CD4-positive, alpha-beta memory T cell (primary cell): ENCODE data around the gene VEGFA. TPM values are rescaled to one million over a fixed set of nuclear protein-coding genes. Genes with fewer than 3 reads are reported as not detected.

ENCODE experiments used
- CTCF ChIA-PET: fragments of 350-600 bp; sonication (Branson Sonifier 250); formaldehyde crosslinking; loops from one replicate; lab custom pipeline; 2021; ENCODE audit warnings: inconsistent platforms; ENCODE audit not compliant: partially characterized antibody; lab: Charles Lee
- POLR2A ChIA-PET: fragments of 350-600 bp; sonication (Branson Sonifier 250); formaldehyde crosslinking; loops from one replicate; lab custom pipeline; 2021; ENCODE audit not compliant: partially characterized antibody; lab: Charles Lee
- DNase-seq, 5 donors: peaks; one replicate each; pipeline versions ENCODE4 v3.0.0 to v3.0.0-alpha.2; 2020 to 2022; ENCODE audit warnings: mixed read lengths in 1 of 5
- H3K27ac ChIP-seq: one replicate; pipeline ENCODE4 v1.7.0; 2013; ENCODE audit warnings: low read depth, low read length
- H3K27me3 ChIP-seq: 2 replicates; pipeline ENCODE4 v1.7.0; 2013; ENCODE audit warnings: mild to moderate bottlenecking, low read length, moderate library complexity; ENCODE audit not compliant: insufficient read depth
- H3K36me3 ChIP-seq: 2 replicates; pipeline ENCODE4 v1.7.0; 2013; ENCODE audit warnings: mild to moderate bottlenecking, low read length, moderate library complexity; ENCODE audit not compliant: insufficient read depth
- H3K4me1 ChIP-seq: 2 replicates; pipeline ENCODE4 v1.7.0; 2013; ENCODE audit warnings: mild to moderate bottlenecking, low read length, moderate library complexity; ENCODE audit not compliant: insufficient read depth
- H3K4me3 ChIP-seq, 2 donors: one replicate each; pipeline ENCODE4 v1.7.0; 2013; ENCODE audit warnings: low read length in 2 of 2, mild to moderate bottlenecking in 1 of 2
- H3K9me3 ChIP-seq, 2 donors: one replicate each; pipeline ENCODE4 v1.7.0; 2013; ENCODE audit warnings: low read length in 2 of 2, control low read depth in 1 of 2; ENCODE audit not compliant: control insufficient read depth in 1 of 2
- H3K27ac Mint-ChIP-seq, 7 donors: one replicate each; pipeline ENCODE4 v1.8.0; 2020 to 2021; ENCODE audit warnings: mixed read lengths in 7 of 7, mild to moderate bottlenecking in 6 of 7, inconsistent platforms in 3 of 7, moderate library complexity in 3 of 7
- H3K27me3 Mint-ChIP-seq, 2 donors: one replicate each; pipeline ENCODE4 v1.8.0; 2020 to 2021; ENCODE audit warnings: mixed read lengths in 2 of 2
- H3K36me3 Mint-ChIP-seq, 2 donors: one replicate each; pipeline ENCODE4 v1.8.0; 2020 to 2021; ENCODE audit warnings: mixed read lengths in 2 of 2, inconsistent platforms in 1 of 2, mild to moderate bottlenecking in 1 of 2
- H3K4me1 Mint-ChIP-seq, 4 donors: one replicate each; pipeline ENCODE4 v1.8.0; 2020 to 2021; ENCODE audit warnings: mixed read lengths in 4 of 4, mild to moderate bottlenecking in 1 of 4
- H3K4me3 Mint-ChIP-seq, 8 donors: one replicate each; pipeline ENCODE4 v1.8.0; 2020 to 2021; ENCODE audit warnings: mixed read lengths in 8 of 8, mild to moderate bottlenecking in 7 of 8, moderate library complexity in 6 of 8, inconsistent platforms in 3 of 8
- H3K9me3 Mint-ChIP-seq, 8 donors: one replicate each; pipeline ENCODE4 v1.8.0; 2020 to 2021; ENCODE audit warnings: mixed read lengths in 8 of 8, mild to moderate bottlenecking in 5 of 8, inconsistent platforms in 3 of 8, moderate library complexity in 1 of 8
- intact Hi-C: fragments of 100-400 bp; cut with micrococcal nuclease; formaldehyde crosslinking; loops from one replicate; pipeline ENCODE4 v1.15.1; 2023
- polyA plus RNA-seq, 2 donors: library from polyadenylated mRNA; unstranded; fragments of 300-500 nt; fragmentation: Illumina TruSeq; gene quantifications; one replicate each; pipeline ENCODE4 v1.2.3, GENCODE V29; 2021
- total RNA-seq, 2 experiments: library from RNA; stranded (reverse); gene quantifications; one replicate each; pipeline ENCODE4 v1.2.3, GENCODE V29; 2021

Gene VEGFA
- total and polyA plus RNA-seq, 4 experiments from 2014 or later = 0.29 to 1.1 TPM; not detected in 2

GRCh38 chr6:43771858-43772680 lies 2.1 kb downstream of the VEGFA start:
- Mint-ChIP-seq H3K9me3 (peaks cover 0 to 2% (median 0%) of the 10 kb centered on the region in 8 donors), H3K27ac (peak overlapping the region in 3 of 7 donors; percentile 25 to 71 (median 61)), H3K4me3 (peak overlapping the region; percentile 55 to 88 (median 72)), H3K36me3 (peaks cover 0 to 1% of the 10 kb centered on the region in 2 donors), H3K4me1 (peaks cover 8 to 40% (median 23%) of the 10 kb centered on the region in 4 donors), H3K27me3 (peaks cover 16 to 17% of the 10 kb centered on the region in 2 donors)
- Histone ChIP-seq H3K27me3 (peaks cover 5% of the 10 kb centered on the region), H3K9me3 (no peaks in the 10 kb centered on the region), H3K36me3 (peaks cover 4% of the 10 kb centered on the region), H3K4me1 (peaks cover 17% of the 10 kb centered on the region), H3K4me3 (peak overlapping the region; percentile 36 to 82), H3K27ac (no peak overlapping the region)
- ChIA-PET POLR2A (no interaction called here), CTCF (interaction anchor here (1.7 kb wide), 1 partner anchor 307 kb away, joined by 7 read pairs; no protein-coding TSS in a partner anchor)
- peak in 4 of 5 donors; percentile 8 to 18 (median 14) for DNase-seq
- intact Hi-C loops = loop anchor here (1.0 to 10.0 kb wide), 4 partner anchors 48 to 229 kb away; no protein-coding TSS in a partner anchor

DNA sequence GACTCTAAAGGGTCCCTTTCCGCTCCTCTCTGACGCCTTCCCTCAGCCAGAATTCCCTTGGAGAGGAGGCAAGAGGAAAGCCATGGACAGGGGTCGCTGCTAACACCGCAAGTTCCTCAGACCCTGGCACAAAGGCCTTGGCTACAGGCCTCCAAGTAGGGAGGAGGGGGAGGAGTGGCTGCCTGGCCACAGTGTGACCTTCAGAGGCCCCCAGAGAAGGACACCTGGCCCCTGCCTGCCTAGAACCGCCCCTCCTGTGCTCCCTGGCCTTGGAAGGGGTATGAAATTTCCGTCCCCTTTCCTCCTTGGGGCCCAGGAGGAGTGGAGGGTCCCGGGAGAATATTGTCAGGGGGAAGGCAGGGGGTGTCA lies 2.7 kb downstream of the VEGFA start:
- Mint-ChIP-seq H3K4me1 (peaks cover 8 to 40% (median 23%) of the 10 kb centered on the region in 4 donors), H3K36me3 (peaks cover 0 to 1% of the 10 kb centered on the region in 2 donors), H3K27me3 (peaks cover 16 to 17% of the 10 kb centered on the region in 2 donors), H3K27ac (peak overlapping the region in 2 of 7 donors; percentile 61 to 71), H3K9me3 (peaks cover 0 to 2% (median 0%) of the 10 kb centered on the region in 8 donors), H3K4me3 (peak overlapping the region in 6 of 8 donors; percentile 55 to 88 (median 70))
- CTCF ChIA-PET = interaction anchor here (1.7 to 2.1 kb wide), 2 partner anchors 48 to 306 kb away, joined by 7 to 11 read pairs; no protein-coding TSS in a partner anchor
- intact Hi-C loops = loop anchor here (2.0 to 10.0 kb wide), 2 partner anchors 106 to 168 kb away; no protein-coding TSS in a partner anchor
- H3K36me3 ChIP-seq = peaks cover 4% of the 10 kb centered on the region
- H3K4me1 ChIP-seq = peaks cover 17% of the 10 kb centered on the region
- no peak overlapping the region for H3K27ac ChIP-seq
- peaks cover 5% of the 10 kb centered on the region for H3K27me3 ChIP-seq
- DNase-seq = no peak
- H3K4me3 ChIP-seq = peak overlapping the region in 1 of 2 donors; percentile 36
- H3K9me3 ChIP-seq = no peaks in the 10 kb centered on the region
- POLR2A ChIA-PET = no interaction called here

- Histone ChIP-seq H3K36me3 (peaks cover 4% of the 10 kb centered on the region), H3K27ac (no peak overlapping the region), H3K4me1 (peaks cover 17% of the 10 kb centered on the region), H3K4me3 (no peak overlapping the region), H3K9me3 (no peaks in the 10 kb centered on the region), H3K27me3 (peaks cover 5% of the 10 kb centered on the region)
- intact Hi-C loops = loop anchor here (2.0 to 10.0 kb wide), 2 partner anchors 107 to 169 kb away; no protein-coding TSS in a partner anchor
- Mint-ChIP-seq H3K27ac (peak overlapping the region in 1 of 7 donors; percentile 31), H3K4me3 (peak overlapping the region in 5 of 8 donors; percentile 31 to 70 (median 51)), H3K27me3 (peaks cover 16 to 17% of the 10 kb centered on the region in 2 donors), H3K4me1 (peaks cover 8 to 40% (median 23%) of the 10 kb centered on the region in 4 donors), H3K36me3 (peaks cover 0 to 1% of the 10 kb centered on the region in 2 donors), H3K9me3 (peaks cover 0 to 2% (median 0%) of the 10 kb centered on the region in 8 donors)
- POLR2A ChIA-PET = interaction anchor here (1.1 kb wide), 1 partner anchor 305 kb away, joined by 4 read pairs; no protein-coding TSS in a partner anchor
- DNase-seq = peak in 4 of 5 donors; percentile 23 to 34 (median 32)
- CTCF ChIA-PET = interaction anchor here (0.8 to 2.1 kb wide), 6 partner anchors 8 to 305 kb away, joined by 3 to 11 read pairs (median 5); no protein-coding TSS in a partner anchor
Observed at GRCh38 chr6:43773050-43773979, 3.3 kb downstream of the VEGFA start.

DNA sequence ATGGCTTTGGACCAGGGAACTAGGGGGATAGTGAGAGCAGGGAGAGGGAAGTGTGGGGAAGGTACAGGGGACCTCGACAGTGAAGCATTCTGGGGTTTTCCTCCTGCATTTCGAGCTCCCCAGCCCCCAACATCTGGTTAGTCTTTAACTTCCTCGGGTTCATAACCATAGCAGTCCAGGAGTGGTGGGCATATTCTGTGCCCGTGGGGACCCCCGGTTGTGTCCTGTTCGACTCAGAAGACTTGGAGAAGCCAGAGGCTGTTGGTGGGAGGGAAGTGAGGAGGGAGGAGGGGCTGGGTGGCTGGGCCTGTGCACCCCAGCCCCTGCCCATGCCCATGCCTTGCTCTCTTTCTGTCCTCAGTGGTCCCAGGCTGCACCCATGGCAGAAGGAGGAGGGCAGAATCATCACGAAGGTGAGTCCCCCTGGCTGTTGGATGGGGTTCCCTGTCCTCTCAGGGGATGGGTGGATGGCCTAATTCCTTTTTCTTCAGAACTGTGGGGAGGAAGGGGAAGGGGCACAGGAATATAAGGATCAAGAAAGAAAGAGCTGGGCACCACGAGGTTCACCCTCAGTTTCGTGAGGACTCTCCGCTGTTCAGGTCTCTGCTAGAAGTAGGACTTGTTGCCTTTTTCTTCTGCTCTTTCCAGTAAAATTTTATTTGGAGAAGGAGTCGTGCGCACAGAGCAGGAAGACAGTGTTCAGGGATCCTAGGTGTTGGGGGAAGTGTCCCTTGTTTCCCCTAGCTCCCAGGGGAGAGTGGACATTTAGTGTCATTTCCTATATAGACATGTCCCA lies 4.2 kb downstream of the VEGFA start:
- Histone ChIP-seq H3K9me3 (no peaks in the 10 kb centered on the region), H3K27ac (no peak overlapping the region), H3K4me3 (no peak overlapping the region), H3K36me3 (peaks cover 4% of the 10 kb centered on the region), H3K4me1 (peaks cover 17% of the 10 kb centered on the region), H3K27me3 (peaks cover 5% of the 10 kb centered on the region)
- H3K27ac Mint-ChIP-seq = peak overlapping the region in 2 of 7 donors; percentile 14 to 48
- peak overlapping the region in 1 of 8 donors; percentile 35 for H3K4me3 Mint-ChIP-seq
- DNase-seq = no peak
- intact Hi-C loops = loop anchor here (2.0 to 10.0 kb wide), 2 partner anchors 107 to 169 kb away; no protein-coding TSS in a partner anchor
- peaks cover 8 to 40% (median 22%) of the 10 kb centered on the region in 4 donors for H3K4me1 Mint-ChIP-seq
- POLR2A ChIA-PET = interaction anchor here (1.1 kb wide), 1 partner anchor 304 kb away, joined by 4 read pairs; no protein-coding TSS in a partner anchor
- H3K36me3 Mint-ChIP-seq = peaks cover 0 to 1% of the 10 kb centered on the region in 2 donors
- H3K9me3 Mint-ChIP-seq = peaks cover 0 to 2% (median 0%) of the 10 kb centered on the region in 8 donors
- peaks cover 15 to 17% of the 10 kb centered on the region in 2 donors for H3K27me3 Mint-ChIP-seq
- CTCF ChIA-PET = interaction anchor here (0.8 to 2.1 kb wide), 12 partner anchors 9 to 312 kb away, joined by 3 to 11 read pairs (median 4); no protein-coding TSS in a partner anchor

DNA sequence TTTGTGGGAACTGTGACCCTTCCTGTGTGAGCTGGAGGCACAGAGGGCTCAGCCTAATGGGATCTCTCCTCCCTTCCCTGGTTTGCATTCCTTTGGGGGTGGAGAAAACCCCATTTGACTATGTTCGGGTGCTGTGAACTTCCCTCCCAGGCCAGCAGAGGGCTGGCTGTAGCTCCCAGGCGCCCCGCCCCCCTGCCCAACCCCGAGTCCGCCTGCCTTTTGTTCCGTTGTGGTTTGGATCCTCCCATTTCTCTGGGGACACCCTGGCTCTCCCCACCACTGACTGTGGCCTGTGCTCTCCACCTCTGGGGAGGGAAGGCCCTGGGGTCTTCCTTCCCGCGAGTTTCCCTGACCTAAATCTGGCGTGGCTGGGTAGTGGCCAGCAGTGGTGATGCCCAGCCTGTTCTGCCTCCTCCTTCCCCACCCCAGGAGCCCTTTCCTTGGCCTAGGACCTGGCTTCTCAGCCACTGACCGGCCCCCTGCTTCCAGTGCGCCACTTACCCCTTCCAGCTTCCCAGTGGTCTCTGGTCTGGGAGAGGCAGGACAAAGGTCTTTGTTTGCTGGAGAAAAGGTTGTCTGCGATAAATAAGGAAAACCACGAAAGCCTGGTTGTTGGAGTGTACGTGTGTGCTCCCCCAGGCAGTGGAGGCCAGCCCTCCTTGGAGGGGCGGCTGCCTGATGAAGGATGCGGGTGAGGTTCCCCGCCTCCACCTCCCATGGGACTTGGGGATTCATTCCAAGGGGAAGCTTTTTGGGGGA lies 4.9 kb downstream of the VEGFA start:
- H3K4me1 ChIP-seq = peaks cover 17% of the 10 kb centered on the region
- H3K27me3 Mint-ChIP-seq = peaks cover 15% of the 10 kb centered on the region in 2 donors
- H3K4me3 ChIP-seq = no peak overlapping the region
- no peaks in the 10 kb centered on the region for H3K9me3 ChIP-seq
- H3K4me3 Mint-ChIP-seq = peak overlapping the region in 3 of 8 donors; percentile 3 to 67 (median 43)
- ChIA-PET CTCF (interaction anchor here (0.8 to 2.1 kb wide), 9 partner anchors 9 to 312 kb away, joined by 3 to 11 read pairs (median 4); no protein-coding TSS in a partner anchor), POLR2A (no interaction called here)
- H3K36me3 Mint-ChIP-seq = no peaks in the 10 kb centered on the region
- intact Hi-C loops = loop anchor here (10.0 kb wide), 1 partner anchor 170 kb away; no protein-coding TSS in a partner anchor
- H3K36me3 ChIP-seq = peaks cover 4% of the 10 kb centered on the region
- peak; percentile 38 to 67 (median 45) for DNase-seq
- H3K27ac Mint-ChIP-seq = peak overlapping the region in 1 of 7 donors; percentile 48
- H3K27ac ChIP-seq = no peak overlapping the region
- H3K4me1 Mint-ChIP-seq = peaks cover 6 to 34% (median 19%) of the 10 kb centered on the region in 4 donors
- H3K27me3 ChIP-seq = peaks cover 5% of the 10 kb centered on the region
- H3K9me3 Mint-ChIP-seq = peaks cover 0 to 2% (median 0%) of the 10 kb centered on the region in 8 donors
